ENCODE data around the gene RGMA. TPM values are rescaled to one million over a fixed set of nuclear protein-coding genes. Genes with fewer than 3 reads are reported as not detected.

The RGMA gene
- total and polyA plus RNA-seq, 7 donors: 1.4 to 58.6 (median 21.8) TPM

DNA sequence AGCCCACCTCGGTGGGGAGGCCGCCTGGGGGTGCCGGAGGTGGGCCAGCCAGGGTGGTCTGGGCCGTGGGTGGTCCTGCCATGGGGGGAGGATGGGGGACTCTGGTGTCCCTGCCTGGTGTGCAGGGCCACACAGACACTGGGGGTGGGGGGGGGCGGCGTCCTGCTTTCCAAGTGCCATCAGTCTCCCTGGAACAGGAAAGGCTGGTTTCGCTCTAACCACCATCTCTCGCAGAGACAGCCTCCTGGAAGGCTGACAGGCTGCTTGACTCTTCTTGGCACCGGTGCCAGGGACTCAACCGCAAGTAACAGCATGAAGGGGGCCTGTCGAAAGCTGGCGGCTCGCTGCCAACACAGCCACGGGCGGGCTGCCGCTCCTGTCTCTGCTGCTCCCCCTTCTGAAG is 40.3 kb downstream of the RGMA start:
- Histone ChIP-seq H3K27me3 (no peaks in the 10 kb centered on the region), H3K4me1 (peaks cover 0 to 81% (median 46%) of the 10 kb centered on the region in 4 donors), H3K9me3 (peaks cover 0 to 4% (median 0%) of the 10 kb centered on the region in 4 donors), H3K4me3 (no peak overlapping the region), H3K36me3 (peaks cover 23 to 92% (median 38%) of the 10 kb centered on the region in 4 donors), H3K27ac (peak overlapping the region; percentile 41 to 76 (median 52))
- TF ChIP-seq POLR2AphosphoS5 (IDR thresholded peaks at IDR 0.05) (peak in 2 of 4 donors; percentile 56 to 61), EP300 (IDR thresholded peaks at IDR 0.05) (no peak)
- 60 to 72% methylated on average over 16 of the region's 16 CpGs for WGBS, 2 donors
- peak; percentile 93 for DNase-seq
- intact Hi-C loops (cut with DNase I): loop anchor here (10.0 kb wide), 1 partner anchor 1046 kb away; no protein-coding TSS in a partner anchor

DNA sequence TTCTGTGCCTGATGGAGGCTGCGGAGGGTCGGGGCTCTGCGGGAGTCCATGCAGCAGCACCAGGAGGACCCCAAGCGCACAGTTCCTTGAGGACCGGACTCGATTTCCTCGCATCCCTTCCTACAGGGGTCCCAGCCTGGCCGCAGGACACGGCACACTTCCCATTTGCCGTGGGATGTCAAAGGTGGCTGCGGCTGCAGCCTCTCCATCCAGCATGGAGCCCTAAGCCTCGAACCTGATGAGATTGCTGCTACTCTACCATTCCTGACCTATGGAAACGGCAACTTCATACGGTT is 40.6 kb downstream of the RGMA start:
- peaks cover 0 to 82% (median 47%) of the 10 kb centered on the region in 4 donors for H3K4me1 ChIP-seq
- 88 to 91% methylated on average over 14 of the region's 14 CpGs for WGBS, 2 donors

DNA sequence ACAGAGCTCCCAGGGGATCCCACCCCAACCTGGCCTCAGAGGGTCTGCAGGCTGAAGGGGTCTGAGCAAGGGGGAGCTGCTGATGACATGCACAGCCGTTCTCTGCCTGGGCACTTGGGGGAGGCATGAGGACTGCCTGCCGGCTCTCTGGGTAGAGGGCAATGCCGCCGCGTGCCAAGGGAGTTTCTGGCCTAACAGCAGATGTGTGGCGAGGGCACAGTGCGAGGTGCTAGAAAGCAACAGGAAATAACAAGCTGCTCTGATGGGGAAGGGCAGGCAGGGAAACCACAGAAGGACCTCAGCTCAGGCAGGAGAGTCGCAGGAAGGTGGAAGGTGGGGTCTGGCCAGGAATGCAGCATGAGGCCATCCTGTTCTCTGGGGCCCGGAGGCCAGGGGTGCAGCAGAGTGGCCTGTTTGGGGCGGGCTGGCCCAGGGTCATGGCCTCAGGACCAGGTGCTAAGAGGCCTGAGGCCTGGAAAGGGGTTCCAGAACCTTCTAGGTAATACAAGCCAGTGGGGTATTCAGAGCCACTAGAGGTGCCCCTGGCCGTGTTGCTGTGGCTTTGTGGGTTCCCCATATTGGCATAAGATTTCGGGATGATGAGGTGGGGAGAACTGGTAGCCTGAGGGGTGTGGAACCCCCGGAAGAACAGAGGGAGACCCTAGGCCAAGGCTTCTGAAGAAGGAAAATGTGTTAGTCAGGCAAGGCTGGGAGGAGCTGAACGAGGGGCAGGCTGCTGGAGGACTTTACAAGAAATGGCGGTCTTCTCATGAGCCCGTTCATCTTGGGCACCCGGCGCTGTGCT is 41.2 kb downstream of the RGMA start:
- no peak for DNase-seq
- 63 to 71% methylated on average over 18 of the region's 18 CpGs for WGBS, 2 donors
- intact Hi-C loops (cut with DNase I): loop anchor here (10.0 kb wide), 1 partner anchor 1047 kb away; no protein-coding TSS in a partner anchor
- Histone ChIP-seq H3K27ac (peak overlapping the region in 2 of 4 donors; percentile 63 to 76), H3K4me1 (peaks cover 0 to 77% (median 45%) of the 10 kb centered on the region in 4 donors), H3K36me3 (peaks cover 23 to 94% (median 38%) of the 10 kb centered on the region in 4 donors), H3K9me3 (peaks cover 0 to 4% (median 0%) of the 10 kb centered on the region in 4 donors), H3K4me3 (no peak overlapping the region), H3K27me3 (no peaks in the 10 kb centered on the region)
- TF ChIP-seq POLR2AphosphoS5 (IDR thresholded peaks at IDR 0.05): no peak
- TF ChIP-seq POLR2A (IDR thresholded peaks at IDR 0.05): no peak
- TF ChIP-seq, protein P1, sequence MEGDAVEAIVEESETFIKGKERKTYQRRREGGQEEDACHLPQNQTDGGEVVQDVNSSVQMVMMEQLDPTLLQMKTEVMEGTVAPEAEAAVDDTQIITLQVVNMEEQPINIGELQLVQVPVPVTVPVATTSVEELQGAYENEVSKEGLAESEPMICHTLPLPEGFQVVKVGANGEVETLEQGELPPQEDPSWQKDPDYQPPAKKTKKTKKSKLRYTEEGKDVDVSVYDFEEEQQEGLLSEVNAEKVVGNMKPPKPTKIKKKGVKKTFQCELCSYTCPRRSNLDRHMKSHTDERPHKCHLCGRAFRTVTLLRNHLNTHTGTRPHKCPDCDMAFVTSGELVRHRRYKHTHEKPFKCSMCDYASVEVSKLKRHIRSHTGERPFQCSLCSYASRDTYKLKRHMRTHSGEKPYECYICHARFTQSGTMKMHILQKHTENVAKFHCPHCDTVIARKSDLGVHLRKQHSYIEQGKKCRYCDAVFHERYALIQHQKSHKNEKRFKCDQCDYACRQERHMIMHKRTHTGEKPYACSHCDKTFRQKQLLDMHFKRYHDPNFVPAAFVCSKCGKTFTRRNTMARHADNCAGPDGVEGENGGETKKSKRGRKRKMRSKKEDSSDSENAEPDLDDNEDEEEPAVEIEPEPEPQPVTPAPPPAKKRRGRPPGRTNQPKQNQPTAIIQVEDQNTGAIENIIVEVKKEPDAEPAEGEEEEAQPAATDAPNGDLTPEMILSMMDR (IDR thresholded peaks at IDR 0.05): no peak
- no peak for TF ChIP-seq EP300 (IDR thresholded peaks at IDR 0.05)

More for the DNA sequence above, 40.6 kb downstream of the RGMA start:
- Histone ChIP-seq H3K36me3 (peaks cover 23 to 92% (median 38%) of the 10 kb centered on the region in 4 donors), H3K27me3 (no peaks in the 10 kb centered on the region), H3K4me3 (no peak overlapping the region), H3K9me3 (peaks cover 0 to 4% (median 0%) of the 10 kb centered on the region in 4 donors), H3K27ac (peak overlapping the region; percentile 41 to 76 (median 52))
- TF ChIP-seq POLR2A (IDR thresholded peaks at IDR 0.05): no peak
- no peak for TF ChIP-seq POLR2AphosphoS5 (IDR thresholded peaks at IDR 0.05)
- TF ChIP-seq EP300 (IDR thresholded peaks at IDR 0.05): no peak
- TF ChIP-seq, protein P1 (IDR thresholded peaks at IDR 0.05): no peak
- no peak for DNase-seq
- intact Hi-C loops (cut with DNase I): loop anchor here (10.0 kb wide), 1 partner anchor 1046 kb away; no protein-coding TSS in a partner anchor

DNA sequence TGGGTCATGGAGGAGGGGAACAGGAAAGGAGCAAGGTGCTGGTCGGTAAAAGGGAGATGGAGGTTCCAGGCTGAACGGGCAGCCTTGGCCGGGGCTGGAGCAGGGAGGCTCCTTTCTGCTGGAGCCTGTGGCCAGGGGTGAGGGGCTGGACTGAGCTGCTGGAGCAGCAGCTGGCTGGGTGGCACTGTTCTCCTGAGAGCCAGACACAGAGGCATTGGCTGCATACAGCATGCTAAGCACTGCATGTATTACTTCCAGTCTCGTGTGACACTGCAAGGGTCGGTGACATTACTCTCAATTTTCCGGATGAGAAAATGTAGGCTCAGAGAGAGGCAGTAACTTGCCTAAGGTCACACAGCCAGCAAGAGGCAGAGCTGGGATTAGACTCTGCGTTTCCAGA is 42.3 kb downstream of the RGMA start:
- peaks cover 0 to 4% (median 0%) of the 10 kb centered on the region in 4 donors for H3K9me3 ChIP-seq
- TF ChIP-seq, protein P1 (IDR thresholded peaks at IDR 0.05): no peak
- TF ChIP-seq POLR2A (IDR thresholded peaks at IDR 0.05): no peak
- TF ChIP-seq POLR2AphosphoS5 (IDR thresholded peaks at IDR 0.05): no peak
- TF ChIP-seq EP300 (IDR thresholded peaks at IDR 0.05): no peak
- H3K27ac ChIP-seq: peak overlapping the region in 1 of 4 donors; percentile 76
- DNase-seq: no peak
- H3K4me3 ChIP-seq: no peak overlapping the region
- H3K27me3 ChIP-seq: no peaks in the 10 kb centered on the region
- peaks cover 0 to 66% (median 45%) of the 10 kb centered on the region in 4 donors for H3K4me1 ChIP-seq
- H3K36me3 ChIP-seq: peaks cover 18 to 89% (median 34%) of the 10 kb centered on the region in 4 donors
- intact Hi-C loops (cut with DNase I): loop anchor here (10.0 kb wide), 1 partner anchor 1048 kb away; no protein-coding TSS in a partner anchor
- 71 to 77% methylated on average over 7 of the region's 7 CpGs for WGBS, 2 donors

DNA sequence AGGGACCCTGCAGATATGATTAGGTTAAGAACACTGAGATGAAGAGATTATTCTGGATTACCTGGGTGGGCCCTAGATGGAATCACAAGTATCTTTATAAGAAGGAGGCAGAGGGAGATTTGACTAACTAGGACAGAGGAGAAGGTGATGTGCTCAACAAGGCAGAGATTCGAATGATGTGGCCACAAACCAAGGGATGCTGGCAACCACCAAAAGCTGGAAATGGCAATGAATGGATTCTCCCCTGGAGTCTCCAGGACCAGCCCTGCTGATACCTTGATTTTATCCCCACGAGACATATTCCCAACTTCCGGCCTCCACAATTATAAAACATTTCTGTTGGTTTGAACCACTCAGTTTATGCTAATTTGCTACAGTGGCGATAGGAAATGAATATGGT is 42.9 kb downstream of the RGMA start:
- peak overlapping the region in 1 of 4 donors; percentile 60 for H3K27ac ChIP-seq
- 88 to 96% methylated on average over 4 of the region's 4 CpGs for WGBS, 2 donors
- peaks cover 14 to 83% (median 30%) of the 10 kb centered on the region in 4 donors for H3K36me3 ChIP-seq
- intact Hi-C loops (cut with DNase I): loop anchor here (10.0 kb wide), 1 partner anchor 1049 kb away; no protein-coding TSS in a partner anchor
- no peak overlapping the region for H3K4me3 ChIP-seq
- DNase-seq: no peak
- peaks cover 0 to 4% (median 0%) of the 10 kb centered on the region in 4 donors for H3K9me3 ChIP-seq
- TF ChIP-seq, protein P1 (IDR thresholded peaks at IDR 0.05): no peak
- TF ChIP-seq POLR2A (IDR thresholded peaks at IDR 0.05): no peak
- no peak for TF ChIP-seq POLR2AphosphoS5 (IDR thresholded peaks at IDR 0.05)
- peaks cover 0 to 60% (median 45%) of the 10 kb centered on the region in 4 donors for H3K4me1 ChIP-seq
- no peaks in the 10 kb centered on the region for H3K27me3 ChIP-seq
